Stimulated activated CD4-positive, alpha-beta T cell treated with anti-CD3 and anti-CD28 coated beads, TNF-alpha, amount 100 ng/mL, for 24 hours (primary cell): Measurements from ENCODE around the gene ZIC2.

ENCODE experiments used
- DNase-seq, 3 experiments: peaks; one replicate each; pipeline ENCODE4 v3.0.0-alpha.2; 2020; ENCODE audit warnings: low read depth in 3 of 3

ZIC2 gene

DNA sequence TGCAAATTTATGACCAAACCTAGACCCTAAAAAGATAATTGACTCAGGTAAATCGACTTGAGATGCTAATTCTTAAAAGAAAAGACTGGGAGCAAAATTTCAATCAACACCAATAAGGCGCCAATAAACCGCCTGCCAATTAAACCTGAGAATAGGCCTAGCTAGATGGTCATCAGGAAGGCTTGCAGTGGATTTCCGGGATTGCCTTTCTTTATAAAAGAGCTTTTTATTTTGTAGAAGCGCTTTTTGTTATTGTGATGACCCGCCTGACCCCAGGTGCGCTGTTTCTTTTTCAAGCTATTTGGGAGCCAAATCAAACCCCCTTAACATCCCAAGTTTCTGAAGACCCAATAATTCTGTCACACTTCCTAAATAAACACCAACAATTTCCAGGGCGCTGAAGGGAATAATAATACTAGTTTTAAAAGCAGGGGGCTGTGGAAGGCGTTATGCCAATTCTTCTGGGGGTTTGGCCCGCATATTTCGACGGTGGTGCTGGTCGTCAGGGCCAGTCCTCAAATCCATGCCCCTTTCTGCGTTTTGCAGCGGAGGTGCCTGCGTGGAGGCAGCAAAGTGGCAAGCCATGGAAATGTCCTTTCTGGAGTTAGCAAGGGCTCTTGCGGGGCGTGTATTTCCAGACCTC is 7.2 kb upstream of the ZIC2 start:
- no peak for DNase-seq

DNA sequence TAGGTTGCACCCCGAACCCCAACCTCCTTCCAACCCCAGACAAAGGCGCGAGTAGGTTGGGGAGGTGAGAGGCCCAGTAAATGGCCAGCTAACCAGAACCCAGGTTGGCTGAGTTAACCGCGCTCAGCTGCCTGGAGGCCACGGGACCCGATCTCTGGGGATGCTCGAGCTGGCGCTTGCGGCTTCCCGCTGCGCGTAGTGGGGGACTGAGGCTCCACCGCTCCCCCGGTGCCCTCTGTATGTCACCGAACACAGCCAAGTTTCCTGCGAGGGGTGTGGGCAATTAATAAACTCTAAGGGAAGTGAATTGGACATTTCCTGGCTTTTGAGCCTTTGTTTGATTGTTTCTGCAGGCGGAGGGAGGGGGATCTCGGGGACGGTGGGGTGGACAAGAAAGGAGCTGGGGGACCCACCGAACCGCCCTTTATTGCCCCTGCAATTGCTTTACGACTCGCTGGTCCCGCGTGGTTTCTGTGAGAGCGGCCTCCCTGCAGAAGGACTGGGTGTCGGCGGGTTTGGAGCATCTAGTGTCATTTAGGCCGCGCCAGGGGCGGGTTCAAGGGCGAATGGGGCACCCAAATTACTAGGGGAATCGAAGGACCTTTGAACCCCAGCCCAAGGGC is 6.5 kb upstream of the ZIC2 start:
- DNase-seq = no peak

DNA sequence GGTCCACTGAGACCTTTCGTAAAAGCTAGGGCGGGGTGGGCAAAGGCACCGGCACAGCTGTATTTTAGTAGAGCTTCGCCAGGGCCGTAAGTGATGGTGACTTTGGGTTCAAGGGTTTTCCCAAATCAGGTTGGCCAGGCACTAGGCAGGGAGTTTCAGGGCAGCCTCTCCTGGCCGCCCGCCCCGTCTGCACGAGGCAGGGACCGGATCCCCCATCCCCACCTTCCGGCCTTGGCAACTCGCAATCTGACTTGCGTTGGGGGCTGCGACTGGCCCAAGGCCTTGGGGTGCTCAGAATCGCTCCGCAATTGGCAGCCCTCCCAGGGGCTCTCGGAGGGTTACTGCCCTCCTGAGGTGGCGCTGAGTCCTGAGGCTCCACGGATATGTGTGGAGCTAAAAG is 6.0 kb upstream of the ZIC2 start:
- DNase-seq = no peak

DNA sequence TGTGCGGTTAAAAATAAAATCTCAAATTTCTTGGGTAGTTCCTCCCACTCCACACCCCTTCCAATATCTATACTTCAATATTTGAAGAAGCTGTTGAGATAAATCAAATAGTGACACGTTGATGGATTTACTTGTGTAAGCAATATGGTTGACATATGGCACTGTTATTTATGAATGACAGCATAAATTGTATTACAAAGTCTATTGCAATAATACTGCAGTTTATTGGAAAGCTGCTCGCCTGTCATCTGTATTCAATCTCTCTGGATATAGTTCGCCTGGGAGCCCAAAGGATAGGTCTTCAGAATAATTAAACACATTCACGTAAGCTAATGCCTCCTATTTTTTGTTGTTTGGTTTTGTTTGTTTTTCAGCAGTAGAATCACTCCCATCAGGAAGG is 5.0 kb upstream of the ZIC2 start:
- no peak for DNase-seq

DNA sequence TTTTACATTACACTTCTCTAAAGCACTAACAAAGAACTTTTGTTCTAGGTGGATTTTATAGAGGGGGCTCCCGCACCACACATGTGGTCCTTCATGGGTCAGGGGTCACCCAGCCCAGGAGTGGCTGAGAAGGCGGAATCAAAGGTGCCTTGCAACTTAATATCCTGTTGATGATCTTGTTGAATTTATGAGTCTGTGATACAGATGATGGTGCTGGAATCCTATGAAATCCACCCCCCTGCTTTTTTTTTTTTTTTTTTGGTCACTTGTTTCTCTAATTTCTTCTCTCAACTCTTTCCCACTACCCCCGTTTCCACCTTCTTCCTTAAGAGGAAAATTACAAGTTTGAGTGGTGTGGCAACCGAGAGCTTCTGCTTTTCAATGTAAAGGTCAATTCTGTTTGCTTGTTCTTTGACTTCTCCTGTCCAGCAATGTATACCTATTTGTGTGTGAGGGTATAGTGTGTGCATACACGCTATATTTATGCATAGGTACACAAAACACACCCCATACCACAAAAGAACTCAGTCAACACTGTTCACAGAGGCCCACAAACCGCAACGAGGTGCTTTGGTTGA is 4.2 kb upstream of the ZIC2 start:
- no peak for DNase-seq

DNA sequence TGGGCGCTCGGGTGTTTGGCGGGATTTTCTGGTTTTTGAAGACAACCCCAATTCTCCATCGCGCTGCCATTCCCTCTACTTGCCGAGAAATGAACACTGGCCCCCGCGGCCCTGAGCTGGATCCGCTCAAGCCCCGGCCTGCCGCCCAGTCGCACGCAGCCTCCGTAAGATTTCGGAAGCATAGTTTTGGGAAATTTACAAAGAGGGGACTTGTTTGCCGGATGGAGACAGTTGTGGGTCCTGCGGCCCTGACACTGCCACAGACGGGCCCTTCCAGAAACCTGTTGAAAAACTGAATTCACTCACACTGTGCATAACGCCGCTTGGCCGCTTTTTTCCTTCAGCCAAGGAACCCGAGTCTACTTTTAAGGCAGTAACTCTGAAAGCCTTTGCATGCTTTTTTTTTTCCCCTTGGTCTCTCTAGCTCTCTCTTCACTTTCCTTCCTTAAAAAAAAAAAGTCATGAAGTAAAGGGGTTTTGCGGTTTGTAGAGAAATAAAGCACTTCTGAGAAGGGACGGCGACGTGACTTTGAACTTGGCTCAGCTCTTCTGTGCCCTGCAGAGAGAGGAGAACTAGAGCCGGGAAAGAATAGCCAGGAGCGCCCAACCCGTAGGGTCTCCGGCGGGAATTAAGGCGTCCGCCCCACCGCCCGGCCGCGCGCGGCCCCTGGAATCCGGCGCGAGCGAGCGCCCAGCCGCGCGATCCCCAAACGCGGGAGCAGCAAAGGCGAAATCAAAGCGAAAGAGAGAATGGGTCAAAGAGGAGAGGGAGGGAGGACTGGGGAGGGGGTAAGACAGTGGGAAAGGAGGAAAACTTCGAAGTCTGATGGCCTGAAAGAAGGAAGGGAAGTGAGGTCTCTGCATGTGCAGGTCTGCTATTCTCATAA is 3.4 kb upstream of the ZIC2 start:
- DNase-seq = no peak

DNA sequence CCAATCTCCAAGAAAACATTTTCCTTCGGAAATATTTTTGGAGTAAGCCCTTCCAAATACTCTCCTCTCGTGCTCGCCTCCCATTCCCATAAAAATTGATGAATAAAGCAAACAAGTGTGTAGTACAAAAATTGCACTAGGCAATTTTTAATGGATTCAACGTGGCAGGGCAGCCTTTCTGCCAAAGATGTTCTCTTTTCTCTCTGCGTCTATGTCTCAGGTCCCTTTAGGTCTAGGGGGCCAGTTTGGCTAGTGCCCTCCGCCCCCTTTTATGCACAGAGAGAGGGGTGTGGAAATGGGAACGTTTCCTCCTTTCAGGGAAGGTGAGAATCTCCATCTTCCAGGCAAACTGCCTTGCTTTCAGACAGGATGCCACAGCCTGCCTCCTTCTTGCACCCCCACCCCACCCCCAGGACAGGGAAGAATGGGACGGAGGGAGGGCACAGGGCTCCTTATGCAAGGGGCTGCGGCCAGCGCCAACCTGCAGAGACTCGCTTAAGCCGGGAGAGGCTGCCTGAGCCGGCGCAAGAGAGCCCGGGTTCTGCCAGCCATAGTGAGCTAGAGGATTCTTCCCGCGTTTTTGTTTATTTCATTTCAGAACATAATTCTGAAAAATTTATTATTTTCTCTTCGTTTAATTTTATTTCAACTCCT is 2.7 kb upstream of the ZIC2 start:
- DNase-seq = no peak

DNA sequence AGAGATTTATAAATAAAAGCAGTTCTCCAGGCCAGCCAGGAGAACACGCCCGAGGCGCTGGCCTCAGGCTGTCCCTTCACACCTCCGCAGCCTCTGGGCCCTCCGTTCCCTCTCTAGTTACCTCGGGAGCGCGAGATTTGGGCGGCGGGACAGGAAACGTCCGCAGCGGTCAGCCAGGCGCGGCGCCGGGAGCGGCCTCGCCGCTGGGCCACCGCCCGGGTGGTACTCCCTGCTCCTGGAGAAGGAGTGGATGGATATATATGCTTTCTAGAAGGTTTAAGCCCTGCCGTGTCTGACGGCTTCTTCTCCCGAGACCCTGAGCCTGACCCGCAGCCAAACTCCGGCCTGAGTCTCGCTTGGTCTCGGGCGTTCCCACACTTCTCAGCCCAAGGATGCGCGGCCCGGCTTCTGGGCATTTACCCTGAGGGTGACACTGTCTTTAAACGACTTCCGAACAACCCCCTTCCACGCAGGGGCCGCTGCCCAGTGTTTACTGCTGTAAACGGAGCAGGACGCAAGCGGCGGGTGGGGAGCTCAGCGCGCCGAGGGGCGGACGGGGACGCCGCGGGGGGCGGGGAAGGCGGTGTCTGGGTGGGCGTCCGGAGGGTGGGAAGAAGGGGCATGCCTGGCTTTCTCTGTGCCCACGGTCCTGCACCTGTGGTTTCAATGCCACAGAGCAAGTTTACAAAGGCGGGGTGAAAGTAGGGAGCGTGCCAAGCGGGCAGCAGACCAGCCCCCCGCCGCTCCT is 2.0 kb upstream of the ZIC2 start:
- no peak for DNase-seq

DNA sequence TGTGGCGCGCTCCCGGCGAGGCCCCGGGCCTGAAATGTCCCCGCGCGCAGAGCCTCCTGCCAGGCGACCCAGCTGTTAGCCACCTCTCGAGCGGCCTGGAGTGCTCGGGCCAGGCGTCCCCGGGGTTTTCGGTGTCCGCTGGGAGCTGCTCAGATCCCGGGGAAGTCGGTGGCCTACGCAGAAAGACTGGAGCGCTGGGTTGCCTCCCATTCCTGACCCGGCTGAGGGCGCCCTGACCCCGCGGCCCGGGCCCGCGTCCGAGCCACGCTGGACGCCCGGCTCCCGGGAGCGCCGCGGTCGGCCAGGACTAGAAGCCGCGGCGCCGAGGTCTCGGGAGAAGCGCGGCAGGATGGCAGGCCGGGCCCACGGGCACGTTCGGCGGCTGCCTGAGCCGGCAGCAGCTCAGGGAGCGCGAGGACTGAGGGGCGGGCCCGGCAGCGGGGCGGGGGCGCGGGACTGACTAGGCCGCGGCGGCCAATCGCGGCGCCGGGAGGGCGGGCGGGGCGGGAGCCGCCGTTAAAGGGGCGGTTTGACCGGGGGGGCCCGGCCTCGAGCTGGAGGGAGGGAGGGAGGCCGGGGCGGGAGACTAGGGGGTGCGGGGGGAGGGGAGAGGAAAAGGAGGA is 1.3 kb upstream of the ZIC2 start:
- DNase-seq = peak in 2 of 3 experiments; percentile 36 to 64

DNA sequence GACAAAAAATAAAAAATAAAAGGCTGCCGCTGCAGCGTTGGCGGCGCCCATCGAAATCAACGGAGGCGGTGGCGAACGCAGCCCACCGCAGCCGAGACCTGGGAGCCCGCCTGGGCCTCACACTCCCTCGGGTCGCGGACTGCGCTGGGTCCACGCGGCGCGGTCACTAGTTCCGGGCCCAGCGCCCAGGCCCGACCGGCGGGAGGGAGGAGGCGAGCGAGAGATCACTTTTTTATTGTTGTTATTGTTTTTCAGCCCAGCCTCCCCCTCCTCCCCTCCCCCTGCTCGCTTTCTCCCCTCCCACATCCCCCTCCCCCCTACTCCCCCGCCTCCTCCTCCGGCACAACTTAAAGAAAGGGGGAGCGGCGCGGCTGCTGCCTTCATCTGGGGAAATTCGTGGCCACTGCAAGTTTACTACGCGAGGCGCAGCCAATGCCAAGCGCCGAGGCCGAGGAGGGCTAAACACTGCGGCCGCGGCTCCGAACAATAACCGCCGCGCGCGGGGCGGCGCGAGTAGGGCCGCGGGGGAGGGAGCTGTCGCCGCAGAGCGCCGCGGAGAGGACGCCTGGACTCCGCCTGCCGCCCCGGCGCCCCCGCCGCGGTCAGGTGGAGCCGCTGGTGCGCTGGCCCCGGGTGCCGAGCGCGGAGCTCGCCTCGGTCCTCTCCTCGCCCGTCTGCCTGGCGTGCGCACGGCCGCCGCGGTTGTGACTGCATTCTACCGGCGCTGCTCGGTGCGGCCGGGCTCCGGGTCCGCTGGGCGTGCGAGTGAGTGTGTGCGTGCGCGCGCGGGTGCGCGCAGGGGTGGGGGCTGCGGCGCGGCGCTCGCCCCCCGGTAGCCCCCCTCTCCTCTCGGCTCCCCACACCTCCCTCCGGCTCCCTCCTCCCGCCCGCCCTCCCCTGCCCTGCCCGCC is 505 bp upstream of the ZIC2 start:
- no peak for DNase-seq

DNA sequence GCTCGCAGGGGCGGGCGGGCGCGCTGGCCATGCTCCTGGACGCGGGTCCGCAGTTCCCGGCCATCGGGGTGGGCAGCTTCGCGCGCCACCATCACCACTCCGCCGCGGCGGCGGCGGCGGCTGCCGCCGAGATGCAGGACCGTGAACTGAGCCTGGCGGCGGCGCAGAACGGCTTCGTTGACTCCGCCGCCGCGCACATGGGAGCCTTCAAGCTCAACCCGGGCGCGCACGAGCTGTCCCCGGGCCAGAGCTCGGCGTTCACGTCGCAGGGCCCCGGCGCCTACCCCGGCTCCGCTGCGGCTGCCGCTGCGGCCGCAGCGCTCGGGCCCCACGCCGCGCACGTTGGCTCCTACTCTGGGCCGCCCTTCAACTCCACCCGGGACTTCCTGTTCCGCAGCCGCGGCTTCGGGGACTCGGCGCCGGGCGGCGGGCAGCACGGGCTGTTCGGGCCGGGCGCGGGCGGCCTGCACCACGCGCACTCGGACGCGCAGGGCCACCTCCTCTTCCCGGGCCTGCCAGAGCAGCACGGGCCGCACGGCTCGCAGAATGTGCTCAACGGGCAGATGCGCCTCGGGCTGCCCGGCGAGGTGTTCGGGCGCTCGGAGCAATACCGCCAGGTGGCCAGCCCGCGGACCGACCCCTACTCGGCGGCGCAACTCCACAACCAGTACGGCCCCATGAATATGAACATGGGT is 599 bp downstream of the ZIC2 start:
- DNase-seq = no peak

DNA sequence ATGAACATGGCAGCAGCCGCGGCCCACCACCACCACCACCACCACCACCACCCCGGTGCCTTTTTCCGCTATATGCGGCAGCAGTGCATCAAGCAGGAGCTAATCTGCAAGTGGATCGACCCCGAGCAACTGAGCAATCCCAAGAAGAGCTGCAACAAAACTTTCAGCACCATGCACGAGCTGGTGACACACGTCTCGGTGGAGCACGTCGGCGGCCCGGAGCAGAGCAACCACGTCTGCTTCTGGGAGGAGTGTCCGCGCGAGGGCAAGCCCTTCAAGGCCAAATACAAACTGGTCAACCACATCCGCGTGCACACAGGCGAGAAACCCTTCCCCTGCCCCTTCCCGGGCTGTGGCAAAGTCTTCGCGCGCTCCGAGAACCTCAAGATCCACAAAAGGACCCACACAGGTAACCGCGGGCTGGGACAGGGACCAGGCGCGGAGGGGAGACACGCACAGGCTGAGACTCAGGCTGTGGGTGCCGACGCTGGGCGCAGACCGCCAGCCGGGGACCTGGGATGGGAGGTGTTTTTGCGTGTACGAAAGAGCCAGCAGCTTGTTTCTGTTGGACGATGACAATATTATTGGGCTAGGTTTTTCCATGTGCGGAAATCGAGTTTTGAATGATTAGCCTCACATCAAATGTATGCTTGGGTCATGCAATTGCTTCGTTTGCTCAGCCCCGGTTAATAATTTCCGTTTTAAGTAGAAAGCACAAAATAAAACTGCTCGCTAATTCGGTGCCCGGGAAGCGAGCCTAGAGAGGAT is 1.3 kb downstream of the ZIC2 start:
- DNase-seq = no peak

DNA sequence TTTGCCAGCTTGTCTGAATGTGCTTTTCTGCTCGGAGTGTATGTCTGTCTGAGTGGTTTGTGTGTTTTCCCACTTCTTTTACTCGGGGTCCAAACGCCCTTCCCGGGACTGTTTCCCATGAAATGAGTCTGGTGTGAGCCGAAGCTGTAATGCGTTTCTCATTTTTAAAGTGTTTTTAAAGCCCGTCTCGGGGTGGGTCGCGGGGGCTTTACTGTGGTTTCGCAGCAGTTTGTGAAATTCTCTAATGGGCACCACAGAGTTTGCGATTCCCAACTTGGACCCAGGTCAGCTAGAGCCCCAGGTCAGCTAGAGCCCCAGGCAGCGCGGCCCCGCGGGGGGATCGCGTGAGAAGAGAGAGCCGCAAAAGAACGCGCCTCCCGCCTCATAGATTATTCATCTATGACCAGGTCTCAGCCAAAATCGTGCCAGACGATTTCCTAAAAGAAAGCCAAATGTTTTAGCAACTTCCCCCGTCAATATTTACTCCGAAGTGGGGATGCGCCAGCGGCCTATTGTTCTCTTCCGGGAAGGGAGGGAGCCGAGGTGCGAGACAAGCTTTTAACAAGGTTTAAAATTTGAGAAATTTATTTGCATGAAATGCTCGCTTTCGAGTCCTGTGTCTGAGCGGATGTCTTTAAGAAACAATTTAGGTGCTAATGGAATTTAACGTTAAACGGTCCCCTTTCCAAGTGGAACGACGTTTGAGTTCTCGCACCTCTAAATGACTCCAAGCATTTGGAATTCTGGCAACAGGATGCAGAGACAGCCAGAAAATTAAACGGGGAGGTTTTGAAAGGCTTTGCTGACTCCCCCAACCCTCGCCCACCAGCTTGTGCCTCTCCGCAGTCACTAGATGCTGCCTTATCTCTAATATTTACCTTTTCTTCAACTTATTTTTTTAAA is 2.2 kb downstream of the ZIC2 start:
- no peak for DNase-seq

DNA sequence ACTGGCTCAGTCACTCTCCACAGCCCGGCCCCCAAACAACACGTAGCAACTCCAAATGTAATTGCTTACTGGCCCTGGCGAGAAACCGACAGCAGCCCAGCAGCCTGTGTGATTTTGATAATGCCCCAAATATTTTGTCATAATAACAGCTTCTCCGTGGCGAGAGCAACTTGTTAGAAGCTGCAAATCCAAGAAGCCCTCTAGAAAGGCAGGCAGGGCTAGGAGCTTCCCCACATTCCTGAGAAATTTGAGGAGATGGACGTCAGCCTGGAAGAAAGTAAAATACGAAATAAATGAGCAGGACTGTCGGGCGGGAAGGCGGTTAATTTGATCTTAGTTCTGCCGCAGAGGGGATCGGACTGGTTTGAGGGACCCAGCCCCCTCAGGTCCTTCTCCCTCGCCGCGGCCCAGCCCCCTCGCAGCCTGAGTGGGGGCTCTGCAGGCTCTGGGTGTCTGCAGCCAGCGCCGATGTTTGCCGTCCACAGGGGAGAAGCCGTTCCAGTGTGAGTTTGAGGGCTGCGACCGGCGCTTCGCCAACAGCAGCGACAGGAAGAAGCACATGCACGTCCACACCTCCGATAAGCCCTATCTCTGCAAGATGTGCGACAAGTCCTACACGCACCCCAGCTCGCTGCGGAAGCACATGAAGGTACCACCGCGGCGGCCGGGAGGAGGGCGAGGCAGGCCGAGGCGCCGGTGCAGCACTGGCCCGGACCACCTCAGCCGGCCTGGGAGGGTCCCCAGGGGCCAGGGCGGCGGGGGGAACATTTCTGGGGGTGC is 3.1 kb downstream of the ZIC2 start:
- no peak for DNase-seq

DNA sequence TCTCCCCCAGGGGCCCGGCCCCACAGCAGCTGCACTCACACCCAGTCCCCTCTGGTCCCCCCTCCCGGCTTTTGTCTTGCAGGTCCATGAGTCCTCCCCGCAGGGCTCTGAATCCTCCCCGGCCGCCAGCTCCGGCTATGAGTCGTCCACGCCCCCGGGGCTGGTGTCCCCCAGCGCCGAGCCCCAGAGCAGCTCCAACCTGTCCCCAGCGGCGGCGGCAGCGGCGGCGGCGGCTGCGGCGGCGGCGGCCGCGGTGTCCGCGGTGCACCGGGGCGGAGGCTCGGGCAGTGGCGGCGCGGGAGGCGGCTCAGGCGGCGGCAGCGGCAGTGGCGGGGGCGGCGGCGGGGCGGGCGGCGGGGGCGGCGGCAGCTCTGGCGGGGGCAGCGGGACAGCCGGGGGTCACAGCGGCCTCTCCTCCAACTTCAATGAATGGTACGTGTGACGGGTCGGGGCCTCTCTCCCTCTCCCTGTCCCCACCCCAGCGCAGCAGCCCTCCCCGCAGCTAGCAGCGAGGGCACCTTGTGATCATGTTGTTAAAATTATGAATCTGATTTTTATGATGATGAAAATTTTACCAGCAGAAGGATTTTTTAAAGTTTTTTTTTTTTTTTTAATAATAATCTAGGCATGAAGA is 3.8 kb downstream of the ZIC2 start:
- no peak for DNase-seq

DNA sequence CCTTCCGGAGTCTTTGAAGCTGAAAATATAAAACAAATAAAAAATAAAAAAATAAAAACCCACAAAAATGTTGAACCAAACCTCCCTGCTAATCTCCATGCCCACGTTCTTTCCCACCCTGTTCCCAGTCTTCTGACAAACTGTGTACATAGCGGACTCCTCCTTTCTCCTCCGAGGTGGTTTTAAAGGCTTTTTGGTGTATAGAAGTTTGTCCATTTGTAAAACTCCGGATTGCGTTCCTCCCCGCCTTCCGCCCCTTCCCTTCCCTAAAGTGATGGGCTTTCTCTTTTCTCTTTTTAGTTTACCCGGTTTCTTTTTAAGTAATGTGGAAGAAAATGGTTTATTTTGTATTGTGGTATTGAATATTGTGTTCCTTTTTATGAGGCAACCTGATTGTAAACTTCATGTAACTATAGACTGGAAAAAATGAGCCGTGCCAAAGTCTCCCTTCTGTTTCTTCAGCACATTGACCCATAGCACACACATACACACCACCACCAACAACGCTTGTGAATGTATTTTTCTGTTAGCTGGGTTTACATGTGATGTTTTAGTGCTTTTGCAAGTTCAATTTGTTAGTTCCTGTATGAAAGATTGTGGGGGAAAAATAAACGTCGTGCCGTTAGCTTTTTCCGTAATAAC is 4.4 kb downstream of the ZIC2 start:
- no peak for DNase-seq
